ENCODE data around the gene PARD3. TPM values are rescaled to one million over a fixed set of nuclear protein-coding genes. Genes with fewer than 3 reads are reported as not detected.
"Not testable (repeated sequence)": the region's sequence is repeated elsewhere in the genome, so short reads cannot be mapped to it uniquely, and the experiment has no call there.

The PARD3 gene
- total RNA-seq, 1 donor from 2014 or later, result 26.0 TPM

- no peak overlapping the region for H3K4me3 Mint-ChIP-seq (ENCODE audit: unreplicated experiment)
- TF ChIP-seq, protein P1, sequence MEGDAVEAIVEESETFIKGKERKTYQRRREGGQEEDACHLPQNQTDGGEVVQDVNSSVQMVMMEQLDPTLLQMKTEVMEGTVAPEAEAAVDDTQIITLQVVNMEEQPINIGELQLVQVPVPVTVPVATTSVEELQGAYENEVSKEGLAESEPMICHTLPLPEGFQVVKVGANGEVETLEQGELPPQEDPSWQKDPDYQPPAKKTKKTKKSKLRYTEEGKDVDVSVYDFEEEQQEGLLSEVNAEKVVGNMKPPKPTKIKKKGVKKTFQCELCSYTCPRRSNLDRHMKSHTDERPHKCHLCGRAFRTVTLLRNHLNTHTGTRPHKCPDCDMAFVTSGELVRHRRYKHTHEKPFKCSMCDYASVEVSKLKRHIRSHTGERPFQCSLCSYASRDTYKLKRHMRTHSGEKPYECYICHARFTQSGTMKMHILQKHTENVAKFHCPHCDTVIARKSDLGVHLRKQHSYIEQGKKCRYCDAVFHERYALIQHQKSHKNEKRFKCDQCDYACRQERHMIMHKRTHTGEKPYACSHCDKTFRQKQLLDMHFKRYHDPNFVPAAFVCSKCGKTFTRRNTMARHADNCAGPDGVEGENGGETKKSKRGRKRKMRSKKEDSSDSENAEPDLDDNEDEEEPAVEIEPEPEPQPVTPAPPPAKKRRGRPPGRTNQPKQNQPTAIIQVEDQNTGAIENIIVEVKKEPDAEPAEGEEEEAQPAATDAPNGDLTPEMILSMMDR (IDR thresholded peaks at IDR 0.05), result no peak
- no peaks in the 10 kb centered on the region for H3K27me3 Mint-ChIP-seq (ENCODE audit: low read depth)
- H3K27ac Mint-ChIP-seq (ENCODE audit: unreplicated experiment), result peak overlapping the region; percentile 12
- no peak for DNase-seq (ENCODE audit: low spot score)
- peaks cover 24% of the 10 kb centered on the region for H3K4me1 Mint-ChIP-seq (ENCODE audit: low read depth)
- no peaks in the 10 kb centered on the region for H3K9me3 Mint-ChIP-seq (ENCODE audit: low read depth)
- H3K36me3 Mint-ChIP-seq (ENCODE audit: low read depth), result peaks cover 2% of the 10 kb centered on the region
Observed at GRCh38 chr10:34743814-34744213, 71.3 kb downstream of the PARD3 start.

GRCh38 chr10:34742456-34742855 lies 72.6 kb downstream of the PARD3 start:
- no peak overlapping the region for H3K27ac Mint-ChIP-seq (ENCODE audit: unreplicated experiment)
- H3K4me3 Mint-ChIP-seq (ENCODE audit: unreplicated experiment), result no peak overlapping the region
- no peak for DNase-seq (ENCODE audit: low spot score)
- H3K4me1 Mint-ChIP-seq (ENCODE audit: low read depth), result peaks cover 24% of the 10 kb centered on the region
- H3K9me3 Mint-ChIP-seq (ENCODE audit: low read depth), result no peaks in the 10 kb centered on the region
- TF ChIP-seq, protein P1 (IDR thresholded peaks at IDR 0.05), result no peak
- H3K36me3 Mint-ChIP-seq (ENCODE audit: low read depth), result peaks cover 2% of the 10 kb centered on the region
- H3K27me3 Mint-ChIP-seq (ENCODE audit: low read depth), result no peaks in the 10 kb centered on the region

DNA sequence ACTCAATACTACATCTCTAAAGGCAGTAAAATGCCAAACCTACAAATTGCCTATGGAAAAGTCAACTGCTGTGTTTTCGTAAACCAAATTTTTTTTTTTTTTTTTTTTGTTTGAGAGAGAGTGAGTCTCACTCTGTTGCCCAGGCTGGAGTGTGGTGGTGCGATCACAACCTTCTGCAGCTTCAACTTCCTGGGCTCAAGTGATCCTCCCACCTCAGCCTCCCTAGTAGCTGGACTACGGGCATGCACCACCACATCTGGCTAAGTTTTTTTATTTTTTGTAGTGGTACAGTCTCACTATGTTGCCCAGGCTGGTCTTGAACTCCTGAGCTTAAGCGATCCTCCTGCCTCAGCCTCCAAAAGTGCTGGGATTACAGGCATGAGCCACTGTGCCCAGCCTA lies 74.0 kb downstream of the PARD3 start:
- H3K9me3 Mint-ChIP-seq (ENCODE audit: low read depth); H3K36me3 Mint-ChIP-seq (ENCODE audit: low read depth); H3K4me3 Mint-ChIP-seq (ENCODE audit: unreplicated experiment); H3K27ac Mint-ChIP-seq (ENCODE audit: unreplicated experiment); DNase-seq (ENCODE audit: low spot score); H3K27me3 Mint-ChIP-seq (ENCODE audit: low read depth): not testable (repeated sequence)
- H3K4me1 Mint-ChIP-seq (ENCODE audit: low read depth), result peaks cover 24% of the 10 kb centered on the region

DNA sequence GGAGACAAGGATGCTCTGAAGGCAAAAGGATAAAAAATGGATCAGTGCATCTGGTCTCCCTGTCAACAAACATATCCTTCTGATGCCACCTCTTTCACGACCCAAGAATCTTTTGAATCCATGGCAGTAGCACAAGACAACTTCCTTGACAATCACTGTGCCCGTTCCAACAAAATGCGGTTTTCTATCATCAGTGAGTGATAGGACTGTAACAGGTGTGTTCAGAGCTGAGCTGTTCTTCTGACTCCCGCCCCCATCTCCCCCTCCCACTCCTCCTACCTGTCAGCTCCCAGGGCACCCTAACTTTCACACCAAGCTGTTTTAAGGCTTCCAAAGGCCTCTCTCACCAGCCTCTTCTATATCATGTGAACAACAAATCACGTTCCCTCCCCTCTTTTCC lies 74.8 kb downstream of the PARD3 start:
- no peak for DNase-seq (ENCODE audit: low spot score)
- Mint-ChIP-seq H3K27ac (ENCODE audit: unreplicated experiment) (peak overlapping the region; percentile 83), H3K36me3 (ENCODE audit: low read depth) (peaks cover 2% of the 10 kb centered on the region), H3K27me3 (ENCODE audit: low read depth) (no peaks in the 10 kb centered on the region), H3K9me3 (ENCODE audit: low read depth) (no peaks in the 10 kb centered on the region), H3K4me3 (ENCODE audit: unreplicated experiment) (peak overlapping the region; percentile 75), H3K4me1 (ENCODE audit: low read depth) (peaks cover 24% of the 10 kb centered on the region)
- TF ChIP-seq, protein P1 (IDR thresholded peaks at IDR 0.05), result no peak

DNA sequence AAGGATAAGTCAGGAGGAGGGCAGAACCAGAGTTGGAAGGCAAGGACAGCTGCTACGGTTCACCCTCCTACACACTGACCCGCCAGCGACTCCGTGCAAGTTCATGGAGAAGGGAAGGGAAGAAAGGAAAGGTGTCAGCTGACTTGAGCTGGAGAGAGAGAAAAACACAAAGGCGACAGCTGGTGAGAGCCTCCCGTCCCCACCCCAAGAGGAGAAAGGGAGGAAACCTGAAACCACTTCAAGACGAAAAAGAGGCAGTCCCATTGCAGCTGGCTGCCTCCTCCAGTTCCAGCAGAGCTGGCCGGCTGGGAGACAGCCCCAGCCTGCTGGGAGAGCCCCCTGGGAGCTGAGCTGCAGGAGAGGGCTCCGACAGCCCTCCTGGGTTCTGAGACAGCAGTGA lies 75.2 kb downstream of the PARD3 start:
- peak overlapping the region; percentile 83 for H3K27ac Mint-ChIP-seq (ENCODE audit: unreplicated experiment)
- TF ChIP-seq, protein P1 (IDR thresholded peaks at IDR 0.05), result no peak
- H3K9me3 Mint-ChIP-seq (ENCODE audit: low read depth), result no peaks in the 10 kb centered on the region
- peaks cover 2% of the 10 kb centered on the region for H3K36me3 Mint-ChIP-seq (ENCODE audit: low read depth)
- H3K27me3 Mint-ChIP-seq (ENCODE audit: low read depth), result no peaks in the 10 kb centered on the region
- DNase-seq (ENCODE audit: low spot score), result no peak
- H3K4me3 Mint-ChIP-seq (ENCODE audit: unreplicated experiment), result peak overlapping the region; percentile 75
- H3K4me1 Mint-ChIP-seq (ENCODE audit: low read depth), result peaks cover 24% of the 10 kb centered on the region

- Mint-ChIP-seq H3K9me3 (ENCODE audit: low read depth) (no peaks in the 10 kb centered on the region), H3K4me3 (ENCODE audit: unreplicated experiment) (no peak overlapping the region), H3K36me3 (ENCODE audit: low read depth) (no peaks in the 10 kb centered on the region), H3K27me3 (ENCODE audit: low read depth) (no peaks in the 10 kb centered on the region), H3K27ac (ENCODE audit: unreplicated experiment) (no peak overlapping the region), H3K4me1 (ENCODE audit: low read depth) (peaks cover 18% of the 10 kb centered on the region)
- TF ChIP-seq, protein P1 (IDR thresholded peaks at IDR 0.05), result no peak
- no peak for DNase-seq (ENCODE audit: low spot score)
Observed at GRCh38 chr10:34737772-34738169, 77.3 kb downstream of the PARD3 start.

Measured in chondrocyte (in vitro differentiated cells).